Panc1 (cell line): ENCODE measurements around the gene ACER3.

Experiments used
- CTCF ChIP-seq: fragments of 450-650 bp; IDR thresholded peaks from 2 replicates; pipeline ENCODE4 v1.5.1; 2017; ENCODE audit warnings: mild to moderate bottlenecking
- POLR2AphosphoS5 ChIP-seq: IDR thresholded peaks from 2 replicates; pipeline ENCODE4 v1.6.1; 2012; ENCODE audit warnings: mild to moderate bottlenecking, low read depth, low read length, moderate library complexity
- SIN3A ChIP-seq: IDR thresholded peaks from 2 replicates; pipeline ENCODE4 v1.6.1; 2012; ENCODE audit warnings: low read depth, mild to moderate bottlenecking, low read length, moderate library complexity, borderline replicate concordance; ENCODE audit not compliant: insufficient read depth
- TCF7L2 ChIP-seq: IDR thresholded peaks from 2 replicates; pipeline ENCODE4 v1.6.1; 2011; ENCODE audit warnings: mild to moderate bottlenecking, low read depth, low read length, inconsistent platforms

DNA sequence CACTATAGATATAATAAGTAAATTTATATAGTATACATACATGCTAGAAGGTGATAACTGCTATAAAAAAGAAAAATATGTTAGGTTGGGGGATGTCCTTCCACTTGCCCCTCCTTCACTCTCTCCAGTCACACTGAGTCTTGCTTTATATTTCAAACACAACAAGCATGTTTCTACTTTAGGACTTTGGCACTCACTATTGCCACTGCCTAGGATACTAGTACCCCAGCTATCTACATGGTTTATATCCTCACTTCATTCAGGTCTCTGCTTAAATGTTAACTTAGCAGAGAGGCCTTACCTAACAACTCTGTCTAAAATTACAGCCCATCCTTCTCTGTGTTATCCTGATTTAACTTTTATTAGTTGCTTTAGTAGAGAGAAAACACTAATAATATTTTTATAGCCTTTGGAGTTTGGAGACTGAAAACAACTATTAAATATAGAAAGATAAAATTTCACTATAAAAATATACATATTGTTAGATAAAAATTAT, 134.4 kb downstream of the ACER3 start:
- TF ChIP-seq CTCF (no peak), SIN3A (no peak), TCF7L2 (no peak), POLR2AphosphoS5 (no peak)
